Caco-2 (cell line): ENCODE measurements around the gene C2orf76. TPM values are rescaled to one million over a fixed set of nuclear protein-coding genes. Genes with fewer than 3 reads are reported as not detected.

ENCODE experiments used
- Bru-seq: library from RNA; stranded (reverse); fragments of 400-500 nt; gene quantifications from one replicate; lab custom pipeline; 2021; lab: Mats Ljungman, UMichigan
- BruChase-seq, 2 experiments: library from RNA; stranded (reverse); fragments of 400-500 nt; gene quantifications; one replicate each; lab custom pipeline; 2021; lab: Mats Ljungman, UMichigan
- BruUV-seq: library from RNA; stranded (reverse); fragments of 400-500 nt; replicated peaks from 2 replicates; lab custom pipeline; 2021; lab: Mats Ljungman, UMichigan
- CTCF ChIA-PET: fragments of 300-600 bp; sonication (Branson Sonifier 250); formaldehyde crosslinking; loops from one replicate; lab custom pipeline; 2022; ENCODE audit warnings: antibody characterized with exemption; lab: Charles Lee
- POLR2A ChIA-PET: fragments of 300-600 bp; sonication (Branson Sonifier 250); formaldehyde crosslinking; loops from one replicate; lab custom pipeline; 2022; ENCODE audit warnings: antibody characterized with exemption; lab: Charles Lee
- DNase-seq, 2 experiments: peaks; one replicate each; pipeline versions ENCODE4 v3.0.0 to v3.0.0-alpha.2; 2020 to 2022
- H3K27me3 ChIP-seq: replicated peaks from 2 replicates; pipeline ENCODE4 v1.6.0; 2011; ENCODE audit warnings: low read length; ENCODE audit not compliant: control insufficient read depth, insufficient read depth
- H3K36me3 ChIP-seq: 2 replicates; pipeline ENCODE4 v1.5.1; 2011; ENCODE audit warnings: low read length; ENCODE audit not compliant: control insufficient read depth, insufficient read depth
- H3K4me1 ChIP-seq: fragments of 250-450 bp; sonication (Bioruptor Pico); 2 replicates; pipeline ENCODE4 v1.5.1; 2020; ENCODE audit warnings: mild to moderate bottlenecking
- H3K4me3 ChIP-seq: 2 replicates; pipeline ENCODE4 v1.5.1; 2011; ENCODE audit warnings: low read depth, mild to moderate bottlenecking, control low read depth, low read length
- H3K9me3 ChIP-seq: fragments of 250-450 bp; sonication (Bioruptor Pico); 2 replicates; pipeline ENCODE4 v1.5.1; 2020; ENCODE audit warnings: mild to moderate bottlenecking, moderate library complexity
- H3K27ac Mint-ChIP-seq: one replicate; pipeline ENCODE4 v1.8.0; 2022; ENCODE audit warnings: mixed read lengths; ENCODE audit not compliant: unreplicated experiment
- H3K27me3 Mint-ChIP-seq: one replicate; pipeline ENCODE4 v1.8.0; 2022; ENCODE audit warnings: mixed read lengths; ENCODE audit not compliant: insufficient read depth, unreplicated experiment
- H3K36me3 Mint-ChIP-seq: one replicate; pipeline ENCODE4 v1.8.0; 2022; ENCODE audit warnings: mild to moderate bottlenecking, mixed read lengths; ENCODE audit not compliant: insufficient read depth, unreplicated experiment
- H3K4me1 Mint-ChIP-seq: one replicate; pipeline ENCODE4 v1.8.0; 2022; ENCODE audit warnings: low read depth, mixed read lengths; ENCODE audit not compliant: unreplicated experiment
- H3K4me3 Mint-ChIP-seq: one replicate; pipeline ENCODE4 v1.8.0; 2022; ENCODE audit warnings: mild to moderate bottlenecking, moderate library complexity, mixed read lengths; ENCODE audit not compliant: unreplicated experiment
- H3K9me3 Mint-ChIP-seq: one replicate; pipeline ENCODE4 v1.8.0; 2022; ENCODE audit warnings: mixed read lengths; ENCODE audit not compliant: unreplicated experiment
- intact Hi-C: fragments of 100-400 bp; cut with micrococcal nuclease; formaldehyde crosslinking; loops from one replicate; pipeline ENCODE4 v1.10.0; 2022; ENCODE audit not compliant: unreplicated experiment
- long read RNA-seq: library from polyadenylated mRNA; stranded (forward); transcript quantifications from one replicate; pipeline ENCODE4 v2.0.0, GENCODE V29; 2022
- total RNA-seq: library from RNA; stranded (reverse); gene quantifications from 2 replicates; pipeline ENCODE4 v1.2.3, GENCODE V29; 2022
- TF ChIP-seq, protein P1 (sequence below), 2 experiments: fragments of 200-600 bp in 1 of 2; IDR thresholded peaks; 1 replicate in 1 of 2; 2 replicates in 1 of 2; pipeline versions ENCODE4 v1.5.1 to v1.8.0; 2011 to 2022; ENCODE audit warnings: antibody characterized with exemption in 1 of 2, control low read depth in 1 of 2, inconsistent platforms in 1 of 2, low read depth in 1 of 2, low read length in 1 of 2, mild to moderate bottlenecking in 1 of 2, moderate library complexity in 1 of 2; ENCODE audit not compliant: insufficient read depth in 1 of 2, severe bottlenecking in 1 of 2, unreplicated experiment in 1 of 2

Gene C2orf76
- 5.0 and 6.5 TPM in 2 replicates for total RNA-seq
- percentile 56 among the genes with signal in this experiment for Bru-seq, nascent RNA
- percentile 54 among the genes with signal in this experiment for BruChase-seq, experiment 1, labeled RNA remaining after a 2-hour chase
- BruChase-seq, experiment 2, labeled RNA remaining after a 6-hour chase: percentile 52 among the genes with signal in this experiment
- long read RNA-seq, partial matches to known transcripts: 1 of 4 reads
- long read RNA-seq, other reads (novel, unspliced or antisense): 0 of 4 reads

DNA sequence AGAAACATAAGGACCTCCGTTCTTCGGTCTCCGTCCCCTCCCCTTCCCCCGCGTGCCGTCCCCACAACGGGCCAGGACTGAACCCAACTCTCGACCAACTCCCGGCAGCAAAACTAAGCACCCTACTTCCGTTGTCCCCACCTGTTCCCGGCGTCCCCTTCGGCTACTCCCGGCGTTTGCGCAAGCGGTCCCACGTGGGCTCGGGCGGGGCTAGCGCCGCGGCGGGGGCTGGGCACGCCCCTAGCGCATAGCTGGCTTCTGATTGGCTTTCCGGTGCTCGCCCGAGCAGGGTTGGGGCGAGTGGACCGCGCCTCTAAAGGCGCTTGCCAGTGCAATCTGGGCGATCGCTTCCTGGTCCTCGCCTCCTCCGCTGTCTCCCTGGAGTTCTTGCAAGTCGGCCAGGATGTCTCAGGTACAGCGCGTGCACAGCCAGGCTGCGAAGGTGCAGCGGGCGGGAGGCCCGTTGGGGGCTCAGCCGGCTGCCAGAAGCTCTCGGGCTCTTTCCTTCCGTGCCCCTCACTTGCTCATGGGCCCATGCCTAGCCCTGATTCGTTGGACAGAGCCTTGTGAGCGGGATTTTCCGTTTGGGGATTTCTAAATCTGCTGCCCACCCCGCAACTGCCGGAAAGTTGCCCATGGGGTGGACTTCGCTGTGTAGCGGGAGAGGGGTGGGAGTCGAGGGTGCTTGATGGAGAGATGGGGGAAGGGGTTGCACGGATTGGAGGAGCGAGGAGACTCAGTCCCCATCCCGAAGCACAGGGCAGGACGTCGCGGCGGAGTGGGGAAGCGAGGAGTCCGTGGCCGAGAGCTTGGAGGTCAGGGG is at the start of gene C2orf76, which contains the start of gene DBI:
C2orf76 (minus strand) TSS at position 186 of the 823 bp plus-strand sequence. CDS start 26,875 bp downstream, outside the sequence.
DBI (plus strand) TSS at position 329 of the 823 bp plus-strand sequence; CDS start at position 404, 75 bp downstream.
- TF ChIP-seq, protein P1, sequence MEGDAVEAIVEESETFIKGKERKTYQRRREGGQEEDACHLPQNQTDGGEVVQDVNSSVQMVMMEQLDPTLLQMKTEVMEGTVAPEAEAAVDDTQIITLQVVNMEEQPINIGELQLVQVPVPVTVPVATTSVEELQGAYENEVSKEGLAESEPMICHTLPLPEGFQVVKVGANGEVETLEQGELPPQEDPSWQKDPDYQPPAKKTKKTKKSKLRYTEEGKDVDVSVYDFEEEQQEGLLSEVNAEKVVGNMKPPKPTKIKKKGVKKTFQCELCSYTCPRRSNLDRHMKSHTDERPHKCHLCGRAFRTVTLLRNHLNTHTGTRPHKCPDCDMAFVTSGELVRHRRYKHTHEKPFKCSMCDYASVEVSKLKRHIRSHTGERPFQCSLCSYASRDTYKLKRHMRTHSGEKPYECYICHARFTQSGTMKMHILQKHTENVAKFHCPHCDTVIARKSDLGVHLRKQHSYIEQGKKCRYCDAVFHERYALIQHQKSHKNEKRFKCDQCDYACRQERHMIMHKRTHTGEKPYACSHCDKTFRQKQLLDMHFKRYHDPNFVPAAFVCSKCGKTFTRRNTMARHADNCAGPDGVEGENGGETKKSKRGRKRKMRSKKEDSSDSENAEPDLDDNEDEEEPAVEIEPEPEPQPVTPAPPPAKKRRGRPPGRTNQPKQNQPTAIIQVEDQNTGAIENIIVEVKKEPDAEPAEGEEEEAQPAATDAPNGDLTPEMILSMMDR (IDR thresholded peaks at IDR 0.05; ENCODE audit: insufficient read depth in 1 of 2, low read depth in 1 of 2, low read length in 1 of 2, severe bottlenecking in 1 of 2, unreplicated experiment in 1 of 2): no peak
- H3K27me3 Mint-ChIP-seq: no peaks in the 10 kb centered on the region
- BruUV-seq: TSS peak; percentile 46
- peaks cover 55% of the 10 kb centered on the region for H3K36me3 Mint-ChIP-seq
- peaks cover 5% of the 10 kb centered on the region; the same call in 1 of the 2 replicates for H3K4me1 ChIP-seq
- peak within 1 kb of the TSS; percentile 37 for H3K27ac Mint-ChIP-seq
- H3K27me3 ChIP-seq: no peaks in the 10 kb centered on the region
- H3K4me3 Mint-ChIP-seq: peak within 1 kb of the TSS; percentile 99
- H3K4me1 Mint-ChIP-seq: peaks cover 12% of the 10 kb centered on the region
- intact Hi-C loops: loop anchor here (1.0 to 5.0 kb wide), 3 partner anchors 54 to 120 kb away; partner anchors contain the start of gene TMEM37
- H3K36me3 ChIP-seq: peaks cover 12% of the 10 kb centered on the region
- ChIA-PET CTCF (interaction anchor here (0.6 to 1.7 kb wide), 3 partner anchors 15 to 110 kb away, joined by 3 to 8 read pairs (median 7); no protein-coding TSS in a partner anchor), POLR2A (interaction anchor here (0.6 to 1.2 kb wide), 12 partner anchors 10 to 312 kb away, joined by 3 to 6 read pairs (median 3); partner anchors contain the start of genes STEAP3 and TMEM177)
- H3K9me3 ChIP-seq: no peaks in the 10 kb centered on the region
- DNase-seq: peak; percentile 96 to 97
- peak within 1 kb of the TSS; percentile 89 for H3K4me3 ChIP-seq
- peaks cover 2% of the 10 kb centered on the region for H3K9me3 Mint-ChIP-seq

DNA sequence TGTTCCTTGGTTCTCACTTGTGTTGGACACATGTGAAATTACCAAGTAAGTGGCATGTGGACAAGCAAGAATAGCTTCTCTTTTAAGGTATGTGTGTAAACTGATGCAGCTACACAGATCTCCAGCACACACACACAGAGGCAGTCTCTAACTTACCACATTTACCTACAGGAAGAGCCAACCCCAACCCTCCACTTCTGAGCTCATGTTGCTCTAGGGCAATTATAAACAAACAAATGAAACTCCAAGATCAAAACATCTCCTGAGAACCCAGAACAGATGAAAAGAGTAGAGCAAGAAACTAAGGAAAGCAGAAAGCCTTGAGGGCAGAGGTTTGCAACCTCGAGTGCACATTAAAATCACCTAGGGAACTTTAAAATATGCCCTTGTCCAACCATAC is 49.0 kb upstream of the C2orf76 start:
- ChIA-PET CTCF (interaction anchor here (1.1 kb wide), 1 partner anchor 61 kb away, joined by 4 read pairs; no protein-coding TSS in a partner anchor), POLR2A (no interaction called here)
- Mint-ChIP-seq H3K4me3 (no peak overlapping the region), H3K36me3 (no peaks in the 10 kb centered on the region), H3K4me1 (no peaks in the 10 kb centered on the region), H3K27me3 (no peaks in the 10 kb centered on the region), H3K27ac (no peak overlapping the region), H3K9me3 (peaks cover 25% of the 10 kb centered on the region)
- Histone ChIP-seq H3K9me3 (peaks cover 10% of the 10 kb centered on the region), H3K4me1 (peaks cover 7% of the 10 kb centered on the region), H3K27me3 (no peaks in the 10 kb centered on the region), H3K36me3 (no peaks in the 10 kb centered on the region), H3K4me3 (no peak overlapping the region)
- no TSS peak for BruUV-seq
- TF ChIP-seq, protein P1 (IDR thresholded peaks at IDR 0.05; ENCODE audit: insufficient read depth in 1 of 2, low read depth in 1 of 2, low read length in 1 of 2, severe bottlenecking in 1 of 2, unreplicated experiment in 1 of 2): no peak
- intact Hi-C loops: no loop called here
- no peak for DNase-seq

DNA sequence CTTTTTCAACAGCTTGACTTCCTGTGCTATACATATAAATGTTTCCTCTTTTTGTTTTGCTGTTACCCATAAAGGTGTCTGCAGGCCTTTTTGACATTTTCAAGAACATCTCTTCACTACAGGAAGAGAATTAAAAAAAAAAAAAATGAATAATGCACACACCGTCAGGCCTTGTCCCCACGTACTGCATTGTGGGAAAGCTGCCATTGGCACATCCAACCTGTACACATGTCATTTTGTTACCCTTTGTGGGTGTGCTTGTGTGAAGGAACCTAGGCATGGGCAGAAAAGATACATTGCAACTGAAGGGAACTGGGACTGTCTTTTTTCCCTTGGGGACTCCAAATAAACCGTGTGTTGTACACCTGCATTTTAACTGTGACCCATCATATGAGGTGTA is 48.3 kb upstream of the C2orf76 start:
- DNase-seq: peak in 1 of 2 experiments; percentile 7
- H3K4me1 Mint-ChIP-seq: peaks cover 2% of the 10 kb centered on the region

More for the DNA sequence above, 48.3 kb upstream of the C2orf76 start:
- Histone ChIP-seq H3K4me3 (no peak overlapping the region), H3K4me1 (peaks cover under 1% of the 10 kb centered on the region), H3K27me3 (no peaks in the 10 kb centered on the region), H3K9me3 (peaks cover 10% of the 10 kb centered on the region), H3K36me3 (no peaks in the 10 kb centered on the region)
- H3K9me3 Mint-ChIP-seq: peaks cover 30% of the 10 kb centered on the region
- H3K27me3 Mint-ChIP-seq: no peaks in the 10 kb centered on the region
- BruUV-seq: no TSS peak
- intact Hi-C loops: no loop called here
- ChIA-PET POLR2A (no interaction called here), CTCF (no interaction called here)
- no peak overlapping the region for H3K4me3 Mint-ChIP-seq
- no peak overlapping the region for H3K27ac Mint-ChIP-seq
- H3K36me3 Mint-ChIP-seq: no peaks in the 10 kb centered on the region
- TF ChIP-seq, protein P1 (IDR thresholded peaks at IDR 0.05; ENCODE audit: insufficient read depth in 1 of 2, low read depth in 1 of 2, low read length in 1 of 2, severe bottlenecking in 1 of 2, unreplicated experiment in 1 of 2): no peak
